ENCODE measurements around the gene TACC2.

GRCh38 chr10:122292376-122292775 lies 303.4 kb downstream of the TACC2 start:
- no peak for TF ChIP-seq EZH2 (IDR thresholded peaks at IDR 0.05; ENCODE audit: borderline replicate concordance, insufficient read depth, low read depth, low read length, poor library complexity, severe bottlenecking)
- TF ChIP-seq CTCF (IDR thresholded peaks at IDR 0.05), result no peak

All from B cell (primary cell).